HCT116 (cell line): ENCODE measurements around the gene BAIAP2L2. TPM values are rescaled to one million over a fixed set of nuclear protein-coding genes. Genes with fewer than 3 reads are reported as not detected.

Experiments
- ATAC-seq: fragments of 200-7000 bp; cut with Tn5 transposase; 2 replicates; pipeline ENCODE4 v1.9.1; 2020; ENCODE audit warnings: mild to moderate bottlenecking, moderate library complexity
- BruUV-seq: library from RNA; stranded (reverse); fragments of 400-500 nt; replicated peaks from 2 replicates; lab custom pipeline; 2021; lab: Mats Ljungman, UMichigan
- CTCF ChIA-PET: fragments of 300-600 bp; sonication (Branson Sonifier 250); formaldehyde crosslinking; loops from one replicate; lab custom pipeline; 2021; ENCODE audit warnings: antibody characterized with exemption; lab: Charles Lee
- POLR2A ChIA-PET: fragments of 300-600, 350-600 bp; sonication (Branson Sonifier 250); formaldehyde crosslinking; loops from one replicate; lab custom pipeline; 2021; ENCODE audit warnings: antibody characterized with exemption; lab: Charles Lee
- RAD21 ChIA-PET, 2 experiments: fragments of 300-600 bp; sonication (Branson Sonifier 250); formaldehyde crosslinking; loops; one replicate each; lab custom pipeline; 2023; ENCODE audit warnings: low total read pairs in 2 of 2; ENCODE audit not compliant: uncharacterized antibody in 2 of 2, unreplicated experiment in 2 of 2, low non-redundant PET in 1 of 2; lab: Charles Lee
- DNase-seq: peaks from one replicate; pipeline ENCODE4 v3.0.0-alpha.2; 2010; ENCODE audit warnings: low read depth, low spot score
- H2AFZ ChIP-seq: fragments of 200-600 bp; shearing (Covaris generic), sonication (generic); 2 replicates; pipeline ENCODE4 v1.6.1; 2017; ENCODE audit warnings: low read depth, mixed run types, mixed read lengths, antibody characterized with exemption, low read length; ENCODE audit not compliant: poor library complexity, severe bottlenecking
- H3K27ac ChIP-seq: 2 replicates; pipeline ENCODE4 v1.5.1; 2012; ENCODE audit warnings: low read depth, low read length
- H3K27me3 ChIP-seq: fragments of 200-600 bp; sonication (generic); 2 replicates; pipeline ENCODE4 v1.6.1; 2016; ENCODE audit warnings: mixed run types, low read length, mixed read lengths; ENCODE audit not compliant: insufficient read depth
- H3K36me3 ChIP-seq, 2 experiments: fragments of 200-500 bp in 1 of 2; fragments of 200-600 bp in 1 of 2; sonication (Bioruptor generic) in 1 of 2; sonication (generic) in 1 of 2; 2 replicates each; pipeline versions ENCODE4 v1.5.1 to v1.6.1; 2014 to 2016; ENCODE audit warnings: low read length in 2 of 2, inconsistent platforms in 1 of 2, mixed read lengths in 1 of 2, mixed run types in 1 of 2; ENCODE audit not compliant: insufficient read depth in 2 of 2, control insufficient read depth in 1 of 2
- H3K4me1 ChIP-seq, 2 experiments: fragments of 200-600 bp in 1 of 2; sonication (generic) in 1 of 2; 2 replicates each; pipeline versions ENCODE4 v1.5.1 to v1.6.1; 2012 to 2017; ENCODE audit warnings: low read length in 2 of 2, inconsistent platforms in 1 of 2, mild to moderate bottlenecking in 1 of 2, mixed read lengths in 1 of 2, mixed run types in 1 of 2, moderate library complexity in 1 of 2; ENCODE audit not compliant: insufficient read depth in 2 of 2, control insufficient read depth in 1 of 2
- H3K4me2 ChIP-seq: fragments of 200-600 bp; sonication (generic); 2 replicates; pipeline ENCODE4 v1.6.1; 2017; ENCODE audit warnings: mixed run types, low read length, mixed read lengths
- H3K4me3 ChIP-seq, 2 experiments: fragments of 200-600 bp in 1 of 2; sonication (generic) in 1 of 2; replicated peaks in 1 of 2; 2 replicates each; pipeline ENCODE4 v1.5.1; 2011 to 2016; ENCODE audit warnings: low read length in 2 of 2, control low read depth in 1 of 2, low read depth in 1 of 2, mild to moderate bottlenecking in 1 of 2, mixed read lengths in 1 of 2, mixed run types in 1 of 2
- H3K79me2 ChIP-seq: fragments of 200-600 bp; sonication (generic); 2 replicates; pipeline ENCODE4 v1.6.1; 2017; ENCODE audit warnings: mild to moderate bottlenecking, mixed run types, low read length, moderate library complexity, mixed read lengths; ENCODE audit not compliant: insufficient read depth
- H3K9ac ChIP-seq: fragments of 200-600 bp; sonication (generic); 2 replicates; pipeline ENCODE4 v1.6.1; 2016; ENCODE audit warnings: low read length, mixed read lengths
- H3K9me2 ChIP-seq: fragments of 200-600 bp; sonication (generic), shearing (Covaris generic); 2 replicates; pipeline ENCODE4 v1.6.1; 2017; ENCODE audit warnings: mixed run types, mild to moderate bottlenecking, moderate library complexity; ENCODE audit not compliant: insufficient read depth
- H3K9me3 ChIP-seq, 2 experiments: fragments of 200-500 bp in 1 of 2; fragments of 200-600 bp in 1 of 2; sonication (Bioruptor generic) in 1 of 2; sonication (generic) in 1 of 2; 2 replicates each; pipeline ENCODE4 v1.6.1; 2014 to 2017; ENCODE audit warnings: low read length in 2 of 2, mixed read lengths in 2 of 2, inconsistent platforms in 1 of 2, low read depth in 1 of 2, mild to moderate bottlenecking in 1 of 2, mixed run types in 1 of 2, moderate library complexity in 1 of 2; ENCODE audit not compliant: control insufficient read depth in 1 of 2, insufficient read depth in 1 of 2
- H4K20me1 ChIP-seq: fragments of 200-600 bp; sonication (generic), shearing (Covaris generic); 2 replicates; pipeline ENCODE4 v1.6.1; 2017; ENCODE audit warnings: mixed run types, mild to moderate bottlenecking, moderate library complexity; ENCODE audit not compliant: insufficient read depth
- CTCF ChIP-seq, 3 experiments: fragments of 200-600 bp in 1 of 3; sonication (generic) in 1 of 3; IDR thresholded peaks in 2 of 3; conservative IDR thresholded peaks in 1 of 3; 2 replicates each; pipeline ENCODE4 v1.5.1; 2012 to 2017; ENCODE audit warnings: low read depth in 2 of 3, low read length in 2 of 3, antibody characterized with exemption in 1 of 3, borderline replicate concordance in 1 of 3, control low read depth in 1 of 3, mild to moderate bottlenecking in 1 of 3, mixed read lengths in 1 of 3, mixed run types in 1 of 3, moderate library complexity in 1 of 3; ENCODE audit not compliant: insufficient read depth in 1 of 3
- EZH2 ChIP-seq: fragments of 200-600 bp; sonication (generic); IDR thresholded peaks from 2 replicates; pipeline ENCODE4 v1.6.1; 2017; ENCODE audit warnings: antibody characterized with exemption, mixed run types
- EZH2phosphoT487 ChIP-seq: fragments of 200-600 bp; IDR thresholded peaks from 2 replicates; pipeline ENCODE4 v1.6.1; 2018; ENCODE audit warnings: antibody characterized with exemption, borderline replicate concordance
- JUND ChIP-seq: IDR thresholded peaks from 2 replicates; pipeline ENCODE4 v1.6.1; 2012
- MAX ChIP-seq: IDR thresholded peaks from 2 replicates; pipeline ENCODE4 v1.6.1; 2012
- POLR2A ChIP-seq: IDR thresholded peaks from 2 replicates; pipeline ENCODE4 v1.7.0; 2011; ENCODE audit warnings: borderline replicate concordance; ENCODE audit not compliant: insufficient read depth, insufficient read length; ENCODE audit errors: extremely low read depth
- POLR2AphosphoS5 ChIP-seq: IDR thresholded peaks from 2 replicates; pipeline ENCODE4 v1.6.1; 2011; ENCODE audit warnings: mild to moderate bottlenecking, low read depth, low read length, moderate library complexity
- ZBTB33 ChIP-seq: IDR thresholded peaks from 2 replicates; pipeline ENCODE4 v1.6.1; 2011; ENCODE audit warnings: mild to moderate bottlenecking, low read length, moderate library complexity; ENCODE audit not compliant: insufficient replicate concordance; ENCODE audit errors: extremely low read depth
- intact Hi-C: fragments of 100-400 bp; cut with micrococcal nuclease; formaldehyde crosslinking; loops from 2 replicates; pipeline ENCODE4 v1.10.0; 2022
- total RNA-seq: library from RNA; stranded (reverse); gene quantifications from one replicate; pipeline ENCODE4 v1.2.1, GENCODE V29; 2021; ENCODE audit not compliant: unreplicated experiment

BAIAP2L2 gene
- total RNA-seq, 1 experiment from 2014 or later: 1.0 TPM

GRCh38 chr22:38097557-38098409 is 12.7 kb downstream of the BAIAP2L2 start (continued):
- TF ChIP-seq CTCF (IDR thresholded peaks at IDR 0.05 in 2 of 3, conservative IDR thresholded peaks at IDR 0.05 in 1 of 3; ENCODE audit: borderline replicate concordance in 1 of 3, insufficient read depth in 1 of 3, low read depth in 2 of 3, low read length in 2 of 3) (peak; percentile 47 to 78 (median 68); a peak in 5 of 6 replicates), MAX (peak; percentile 94)

- H3K9ac ChIP-seq: no peak overlapping the region
- no peak for ATAC-seq
- no TSS peak for BruUV-seq
- no peak overlapping the region for H3K4me2 ChIP-seq
- DNase-seq: no peak
- no peaks in the 10 kb centered on the region for H4K20me1 ChIP-seq
- H2AFZ ChIP-seq: no peak overlapping the region
- ChIA-PET RAD21 (no interaction called here), POLR2A (no interaction called here)
- no peaks in the 10 kb centered on the region for H3K9me3 ChIP-seq
- H3K9me2 ChIP-seq: no peaks in the 10 kb centered on the region
- H3K27me3 ChIP-seq: no peaks in the 10 kb centered on the region
- no peak overlapping the region for H3K4me3 ChIP-seq
- intact Hi-C loops: no loop called here
- no peaks in the 10 kb centered on the region for H3K36me3 ChIP-seq
- H3K27ac ChIP-seq: no peak overlapping the region
- TF ChIP-seq POLR2AphosphoS5: no peak
- TF ChIP-seq EZH2: no peak
- TF ChIP-seq EZH2phosphoT487: no peak
- no peak for TF ChIP-seq POLR2A
- no peak for TF ChIP-seq ZBTB33
- no peak for TF ChIP-seq MAX
- no peak for TF ChIP-seq JUND
- TF ChIP-seq, all 23 proteins: peak for 0
- Histone ChIP-seq H3K4me1 (peaks cover 3 to 11% of the 10 kb centered on the region in 2 experiments; a peak in 2 of 4 replicates), H3K79me2 (no peaks in the 10 kb centered on the region)
- CTCF ChIA-PET: interaction anchor here (0.8 to 3.0 kb wide), 5 partner anchors 8 to 134 kb away, joined by 3 to 11 read pairs (median 6); no protein-coding TSS in a partner anchor
These were observed 13.4 kb downstream of the BAIAP2L2 start for GRCh38 chr22:38097058-38097457.
